MM.1S (cell line): ENCODE measurements around the gene REC114.

ENCODE experiments used
- EZH2 ChIP-seq: fragments of 300-600 bp; sonication (generic); optimal IDR thresholded peaks from 2 replicates; pipeline ENCODE3; 2017; ENCODE audit warnings: low read depth, mild to moderate bottlenecking, antibody characterized with exemption, low read length, mixed read lengths
- TF ChIP-seq, protein P1 (sequence below): fragments of 300-600 bp; sonication (generic); IDR thresholded peaks from 2 replicates; pipeline ENCODE4 v1.5.1; 2016; ENCODE audit warnings: antibody characterized with exemption, low read length, mixed read lengths

DNA sequence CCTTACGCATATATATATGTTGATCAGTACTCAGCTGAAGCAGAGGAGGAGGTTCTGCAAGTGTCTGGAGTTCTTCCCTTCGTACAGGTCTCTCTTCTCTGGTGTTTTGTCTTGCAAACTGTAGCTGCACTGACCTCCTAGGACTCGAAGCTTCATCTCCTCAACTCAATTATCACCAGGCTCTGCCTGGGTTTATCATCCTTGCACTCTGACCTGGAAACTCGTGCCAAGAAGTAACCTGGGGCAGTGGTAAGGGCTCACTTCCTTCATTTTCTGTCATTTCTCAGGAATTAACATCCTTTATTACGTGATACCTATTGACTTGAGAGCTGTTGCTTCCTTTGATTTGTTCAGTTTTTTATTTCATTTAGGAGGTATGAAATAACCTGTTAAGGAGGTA lies 14.4 kb downstream of the REC114 start:
- TF ChIP-seq, protein P1, sequence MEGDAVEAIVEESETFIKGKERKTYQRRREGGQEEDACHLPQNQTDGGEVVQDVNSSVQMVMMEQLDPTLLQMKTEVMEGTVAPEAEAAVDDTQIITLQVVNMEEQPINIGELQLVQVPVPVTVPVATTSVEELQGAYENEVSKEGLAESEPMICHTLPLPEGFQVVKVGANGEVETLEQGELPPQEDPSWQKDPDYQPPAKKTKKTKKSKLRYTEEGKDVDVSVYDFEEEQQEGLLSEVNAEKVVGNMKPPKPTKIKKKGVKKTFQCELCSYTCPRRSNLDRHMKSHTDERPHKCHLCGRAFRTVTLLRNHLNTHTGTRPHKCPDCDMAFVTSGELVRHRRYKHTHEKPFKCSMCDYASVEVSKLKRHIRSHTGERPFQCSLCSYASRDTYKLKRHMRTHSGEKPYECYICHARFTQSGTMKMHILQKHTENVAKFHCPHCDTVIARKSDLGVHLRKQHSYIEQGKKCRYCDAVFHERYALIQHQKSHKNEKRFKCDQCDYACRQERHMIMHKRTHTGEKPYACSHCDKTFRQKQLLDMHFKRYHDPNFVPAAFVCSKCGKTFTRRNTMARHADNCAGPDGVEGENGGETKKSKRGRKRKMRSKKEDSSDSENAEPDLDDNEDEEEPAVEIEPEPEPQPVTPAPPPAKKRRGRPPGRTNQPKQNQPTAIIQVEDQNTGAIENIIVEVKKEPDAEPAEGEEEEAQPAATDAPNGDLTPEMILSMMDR = no peak
- no peak for TF ChIP-seq EZH2
